Measurements from ENCODE around the gene GLB1L3.
"Not testable (repeated sequence)": the region's sequence is repeated elsewhere in the genome, so short reads cannot be mapped to it uniquely, and the experiment has no call there.

Gene GLB1L3

GRCh38 chr11:134275188-134275533 lies 1.0 kb upstream of the GLB1L3 start:
- DNase-seq (ENCODE audit: low spot score), result no peak

- DNase-seq (ENCODE audit: low spot score), result no peak
Measured at GRCh38 chr11:134276396-134277182, 410 bp downstream of the GLB1L3 start.

DNA sequence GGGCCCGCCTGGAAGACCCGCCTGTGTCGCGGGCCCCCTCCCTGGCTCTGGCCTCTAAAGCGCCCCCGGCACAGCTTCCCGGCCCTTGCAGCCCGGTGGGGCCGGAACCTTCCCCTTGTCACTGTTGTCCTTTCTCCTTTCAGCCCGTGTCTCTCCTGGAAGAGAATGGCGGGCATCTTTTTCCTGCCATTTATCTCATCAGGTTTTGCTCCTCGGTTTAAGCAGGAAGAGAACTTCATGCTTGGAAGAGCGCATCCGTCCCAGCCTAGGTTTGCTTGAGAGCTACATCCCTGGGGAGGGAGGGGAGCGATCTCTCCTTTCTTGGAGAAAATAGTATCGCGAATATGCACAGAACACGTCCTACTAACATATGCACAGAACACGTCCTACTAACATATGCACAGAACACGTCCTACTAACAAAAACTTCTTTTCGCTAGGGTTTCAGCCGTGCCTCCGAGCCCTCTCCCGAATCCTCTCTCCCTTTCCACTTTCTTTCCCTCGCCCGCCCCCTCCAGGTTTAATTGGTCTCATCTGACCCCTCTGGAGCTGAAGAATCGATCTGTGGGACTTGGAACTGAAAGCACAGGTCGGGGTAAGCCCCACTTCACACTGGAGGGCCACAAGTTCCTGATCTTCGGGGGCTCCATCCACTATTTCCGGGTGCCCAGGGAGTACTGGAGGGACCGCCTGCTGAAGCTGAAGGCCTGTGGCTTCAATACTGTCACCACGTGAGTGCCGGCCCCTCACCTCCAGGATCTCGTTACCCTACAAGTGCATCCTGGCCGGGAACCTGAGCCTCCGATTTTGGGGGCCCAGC lies 1.2 kb downstream of the GLB1L3 start:
- no peak for DNase-seq (ENCODE audit: low spot score)

- DNase-seq (ENCODE audit: low spot score), result no peak
Measured at GRCh38 chr11:134278356-134278755, 2.2 kb downstream of the GLB1L3 start.

DNA sequence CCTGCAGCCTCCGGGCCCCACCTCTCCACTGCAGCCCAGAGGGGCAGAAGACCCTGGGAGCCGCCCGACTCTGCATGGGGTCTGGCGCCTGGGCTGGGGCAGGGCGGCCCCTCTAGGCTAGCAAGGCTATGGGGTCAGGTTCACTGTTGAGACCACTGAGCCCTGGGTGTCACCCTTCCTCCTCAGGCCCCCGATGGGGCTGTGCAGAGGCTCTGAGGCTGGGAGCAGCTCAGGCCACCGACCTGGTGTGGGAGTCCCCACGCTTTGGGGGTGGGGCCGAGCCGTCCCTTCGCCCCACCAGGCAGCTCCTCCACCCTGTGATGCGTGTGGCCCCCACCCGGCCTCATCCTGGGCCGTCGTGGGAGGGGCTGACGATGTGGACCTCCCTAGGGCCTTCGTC lies 5.5 kb downstream of the GLB1L3 start:
- not testable (repeated sequence) for DNase-seq (ENCODE audit: low spot score)

DNA sequence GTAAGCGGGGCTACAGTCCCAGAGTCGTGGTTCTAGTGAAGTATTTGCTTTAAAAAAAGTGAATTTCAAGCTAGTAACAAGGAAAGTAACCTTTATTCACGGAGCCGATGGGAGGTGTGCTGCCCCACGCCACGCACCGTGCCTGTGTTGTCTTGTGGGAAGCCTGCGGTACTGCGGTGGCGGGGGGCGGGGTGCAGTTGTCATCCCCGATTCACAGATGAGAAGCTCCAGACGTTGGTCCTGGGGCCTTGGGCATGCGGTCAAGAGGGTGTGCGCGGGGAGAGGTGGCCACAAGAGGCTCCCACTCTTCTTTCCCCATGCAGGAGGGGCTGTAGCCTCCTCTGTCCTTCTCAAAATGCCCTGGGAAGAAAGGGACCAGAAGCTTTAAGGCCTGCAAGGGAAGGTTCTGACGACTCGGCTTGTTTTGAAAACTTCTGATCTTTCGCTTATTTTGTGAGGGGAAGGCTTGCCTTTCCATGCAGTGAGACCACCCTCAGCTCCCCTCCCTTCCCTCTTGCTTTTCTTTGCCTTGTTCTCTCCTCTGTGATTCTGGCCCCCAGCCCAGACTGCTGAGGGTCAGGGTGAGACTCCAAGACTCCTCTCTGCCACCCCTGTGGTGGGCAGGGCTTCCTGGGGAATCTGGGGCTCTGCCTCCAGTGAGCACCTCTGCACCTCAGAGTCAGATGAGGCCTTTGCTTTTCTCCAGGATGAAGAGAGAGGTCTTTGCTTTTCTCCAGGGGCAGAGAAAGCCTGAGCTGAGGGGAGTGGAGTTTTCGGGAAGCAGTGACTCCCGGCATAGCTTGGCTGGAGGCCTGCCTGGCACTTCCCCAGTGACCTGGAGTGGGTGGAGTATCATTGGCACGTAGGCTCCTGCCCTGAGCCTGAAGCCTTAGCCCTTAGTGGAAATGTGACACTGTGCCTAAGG lies 6.2 kb downstream of the GLB1L3 start:
- DNase-seq (ENCODE audit: low spot score), result no peak

DNA sequence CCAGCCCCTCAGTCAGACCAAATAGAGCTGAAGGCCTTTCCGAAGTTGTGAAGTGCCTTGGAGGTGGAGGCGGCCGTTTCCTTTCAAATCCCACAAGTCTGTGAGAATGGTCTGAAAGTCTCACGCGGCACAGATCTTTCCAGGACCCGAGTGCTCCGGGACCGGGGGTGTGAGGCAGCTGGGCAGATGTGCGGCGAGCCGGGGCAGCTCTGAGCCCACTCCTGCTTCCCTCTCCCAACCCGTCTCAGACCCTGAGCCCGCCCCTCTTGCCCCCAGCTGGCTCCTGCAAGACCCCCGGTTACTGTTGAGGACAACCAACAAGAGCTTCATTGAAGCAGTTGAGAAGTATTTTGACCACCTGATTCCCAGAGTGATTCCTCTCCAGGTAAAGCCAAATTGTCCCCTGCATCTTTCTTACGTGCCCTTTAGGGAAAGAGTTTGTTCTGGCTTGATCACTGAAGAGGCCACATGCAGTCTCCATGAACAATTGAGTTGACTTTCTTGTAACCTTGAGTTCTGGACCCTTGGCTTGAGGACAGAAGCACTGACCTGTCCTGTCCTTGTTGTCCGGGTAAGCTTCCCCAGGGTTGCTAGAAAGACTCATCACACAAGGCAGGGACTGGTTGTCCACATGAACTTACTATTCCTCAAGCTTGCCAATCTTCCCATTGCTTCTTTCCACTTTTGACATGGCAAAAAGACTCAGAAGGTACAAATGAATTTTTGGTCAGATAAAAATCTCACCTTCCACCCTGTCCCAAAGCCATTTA lies 7.5 kb downstream of the GLB1L3 start:
- no peak for DNase-seq (ENCODE audit: low spot score)

GRCh38 chr11:134284349-134284748 lies 8.2 kb downstream of the GLB1L3 start:
- not testable (repeated sequence) for DNase-seq (ENCODE audit: low spot score)

GRCh38 chr11:134287561-134287960 lies 11.4 kb downstream of the GLB1L3 start:
- DNase-seq (ENCODE audit: low spot score), result no peak

DNA sequence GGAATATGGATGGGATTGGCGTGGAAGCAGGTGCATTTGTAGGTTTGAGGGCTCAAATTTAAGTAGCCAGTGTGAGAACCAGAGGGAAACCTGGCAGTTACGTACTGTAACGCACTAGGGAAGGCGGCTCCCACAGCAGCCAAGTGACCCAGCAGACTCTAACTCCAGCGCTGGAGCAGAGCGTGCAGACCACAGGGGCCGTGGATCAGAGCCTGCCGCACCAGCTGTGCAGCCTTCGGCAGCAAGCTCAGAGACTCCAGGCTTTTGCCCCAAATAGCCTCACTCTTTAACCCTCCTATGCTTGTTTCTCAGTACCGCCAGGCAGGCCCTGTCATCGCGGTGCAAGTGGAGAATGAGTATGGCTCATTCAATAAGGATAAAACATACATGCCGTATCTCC lies 12.3 kb downstream of the GLB1L3 start:
- no peak for DNase-seq (ENCODE audit: low spot score)

DNA sequence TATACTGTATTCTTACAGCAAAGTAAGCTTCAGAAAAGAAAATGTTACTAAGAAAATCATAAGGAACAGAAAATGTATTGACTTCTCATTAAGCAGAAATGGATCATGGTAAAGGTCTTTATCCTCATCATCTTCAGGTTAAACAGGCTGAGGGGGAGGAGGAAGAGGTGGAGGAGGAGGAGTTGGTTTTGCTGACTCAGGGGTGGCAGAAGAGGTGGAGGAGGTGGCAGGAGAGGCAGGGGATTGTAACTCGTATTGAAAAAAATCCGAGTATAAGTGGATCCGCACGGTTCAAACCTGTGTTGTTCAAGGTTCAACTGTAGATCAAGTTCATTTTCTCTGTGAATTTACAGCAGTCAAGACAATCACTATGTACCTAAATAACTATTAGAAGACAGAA lies 13.0 kb downstream of the GLB1L3 start:
- DNase-seq (ENCODE audit: low spot score), result no peak

- no peak for DNase-seq (ENCODE audit: low spot score)
Measured at GRCh38 chr11:134289789-134290188, 13.6 kb downstream of the GLB1L3 start.

DNA sequence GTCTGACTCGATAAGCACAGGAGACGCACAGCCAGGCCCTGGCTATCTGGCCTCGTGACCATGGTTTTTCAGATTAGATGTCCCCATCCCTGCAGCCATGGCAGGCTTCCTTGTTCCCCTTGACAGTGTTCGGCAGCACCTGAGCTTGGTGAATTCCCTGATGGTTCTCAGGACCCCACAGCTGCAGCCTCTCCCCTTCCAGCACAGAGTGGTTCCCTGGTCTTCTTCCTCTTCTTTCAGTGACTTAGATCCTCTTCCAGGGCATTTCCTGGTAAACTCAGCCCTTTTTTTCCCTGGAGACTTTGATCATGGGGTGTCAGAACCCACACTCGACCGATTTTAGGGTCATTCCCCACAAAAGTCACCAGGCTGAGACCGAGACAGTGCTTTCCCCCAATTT lies 14.5 kb downstream of the GLB1L3 start:
- no peak for DNase-seq (ENCODE audit: low spot score)

- DNase-seq (ENCODE audit: low spot score), result no peak
Measured at GRCh38 chr11:134291196-134291595, 15.0 kb downstream of the GLB1L3 start.

GRCh38 chr11:134292661-134293060 lies 16.5 kb downstream of the GLB1L3 start:
- no peak for DNase-seq (ENCODE audit: low spot score)

DNA sequence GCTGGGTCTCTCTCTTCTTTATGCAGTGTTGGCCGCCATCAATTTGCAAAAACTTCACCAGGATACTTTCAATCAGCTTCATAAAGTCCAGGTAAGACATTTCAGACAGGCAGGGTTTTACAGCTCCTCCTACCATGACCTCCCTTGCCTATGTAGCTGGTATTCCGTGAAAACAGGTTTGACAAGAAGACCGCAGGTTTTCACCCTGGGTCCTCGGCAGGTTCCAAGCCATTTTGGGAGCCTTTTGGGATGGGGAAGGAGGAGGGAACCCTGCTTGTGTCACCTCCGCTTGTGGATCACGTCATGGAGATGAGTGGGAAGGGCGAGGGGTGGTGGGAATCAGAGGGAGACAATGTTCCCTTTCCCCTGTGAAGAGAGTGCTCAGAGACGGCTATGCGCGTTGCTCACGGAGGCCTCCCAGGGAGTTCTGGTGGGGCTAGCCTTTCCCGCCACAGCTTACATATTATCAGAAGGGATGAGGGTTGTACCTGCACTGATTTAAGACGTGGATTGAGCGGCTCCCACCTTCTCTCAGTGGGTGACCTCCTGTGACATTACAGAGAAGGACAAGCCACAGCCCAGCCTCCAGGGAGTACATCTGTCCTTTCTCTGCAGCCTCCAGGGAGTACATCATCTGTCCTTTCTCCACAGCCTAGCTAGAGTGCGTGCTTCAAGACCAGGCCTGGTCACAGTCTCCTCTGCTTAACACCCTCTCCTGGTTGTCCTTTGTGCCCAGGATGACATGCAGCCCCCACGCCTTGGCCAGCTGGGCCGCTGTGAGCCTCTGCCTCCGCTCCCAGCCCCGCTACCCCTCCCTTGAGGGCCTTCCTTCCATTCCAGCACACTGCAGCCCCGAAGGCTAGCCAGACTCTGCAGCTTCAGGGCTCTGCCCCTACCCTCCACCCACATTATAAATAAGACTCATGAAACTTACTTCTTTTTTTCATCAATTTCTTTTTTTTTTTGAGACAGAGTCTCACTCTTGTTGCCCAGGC lies 17.2 kb downstream of the GLB1L3 start:
- DNase-seq (ENCODE audit: low spot score), result no peak

GRCh38 chr11:134294664-134295063 lies 18.5 kb downstream of the GLB1L3 start:
- DNase-seq (ENCODE audit: low spot score), result no peak

GRCh38 chr11:134312223-134312622 lies 36.0 kb downstream of the GLB1L3 start:
- no peak for DNase-seq (ENCODE audit: low spot score)

- no peak for DNase-seq (ENCODE audit: low spot score)
Measured at GRCh38 chr11:134312807-134313206, 36.6 kb downstream of the GLB1L3 start.

- DNase-seq (ENCODE audit: low spot score), result no peak
Measured at GRCh38 chr11:134313379-134313778, 37.2 kb downstream of the GLB1L3 start.

Data from SW480 (cell line).